NCI-H345 treated with DMSO at 0.1 percent for 48 hours (cell line): ENCODE data around the gene C1QTNF6.

Experiments used
- DNase-seq: peaks from one replicate; lab custom pipeline; 2025; ENCODE audit not compliant: unreplicated experiment; lab: John Stamatoyannopoulos, UW

Gene C1QTNF6

GRCh38 chr22:37146051-37146385, 42.0 kb downstream of the C1QTNF6 start:
- no peak for DNase-seq

- no peak for DNase-seq
These were observed 42.6 kb downstream of the C1QTNF6 start for GRCh38 chr22:37145180-37146050.

- no peak for DNase-seq
These were observed 43.9 kb downstream of the C1QTNF6 start for GRCh38 chr22:37144180-37144554.

GRCh38 chr22:37141971-37142370, 46.1 kb downstream of the C1QTNF6 start:
- no peak for DNase-seq

GRCh38 chr22:37141476-37141875, 46.6 kb downstream of the C1QTNF6 start:
- DNase-seq = no peak

- no peak for DNase-seq
These were observed 47.2 kb downstream of the C1QTNF6 start for GRCh38 chr22:37140686-37141323.

GRCh38 chr22:37139762-37140161, 48.3 kb downstream of the C1QTNF6 start:
- DNase-seq = no peak

GRCh38 chr22:37138849-37139561, 49.0 kb downstream of the C1QTNF6 start:
- no peak for DNase-seq

- DNase-seq = no peak
These were observed 50.0 kb downstream of the C1QTNF6 start for GRCh38 chr22:37137903-37138665.

GRCh38 chr22:37137131-37137530, 50.9 kb downstream of the C1QTNF6 start:
- DNase-seq = no peak

GRCh38 chr22:37135023-37135422, 53.0 kb downstream of the C1QTNF6 start:
- no peak for DNase-seq

- DNase-seq = no peak
These were observed 54.6 kb downstream of the C1QTNF6 start for GRCh38 chr22:37133304-37134018.

- no peak for DNase-seq
These were observed 55.3 kb downstream of the C1QTNF6 start for GRCh38 chr22:37132773-37133172.
